HFFc6 (cell line): ENCODE measurements around the gene FBXO7. TPM values are rescaled to one million over a fixed set of nuclear protein-coding genes. Genes with fewer than 3 reads are reported as not detected.

Experiments used
- DNase-seq: peaks from one replicate; pipeline ENCODE4 v3.0.0-alpha.2; 2018
- H3K27ac Mint-ChIP-seq: 2 replicates; pipeline ENCODE4 v1.8.0; 2020; ENCODE audit warnings: mild to moderate bottlenecking, mixed read lengths
- H3K27me3 Mint-ChIP-seq: 2 replicates; pipeline ENCODE4 v1.8.0; 2021; ENCODE audit warnings: mild to moderate bottlenecking, moderate library complexity, mixed read lengths; ENCODE audit not compliant: insufficient read depth
- H3K36me3 Mint-ChIP-seq: 2 replicates; pipeline ENCODE4 v1.8.0; 2021; ENCODE audit warnings: low read depth, mixed read lengths
- H3K4me1 Mint-ChIP-seq: 2 replicates; pipeline ENCODE4 v1.8.0; 2020; ENCODE audit warnings: low read depth, mixed read lengths
- H3K4me3 Mint-ChIP-seq: 2 replicates; pipeline ENCODE4 v1.8.0; 2020; ENCODE audit warnings: mild to moderate bottlenecking, moderate library complexity, mixed read lengths
- H3K9me3 Mint-ChIP-seq: 2 replicates; pipeline ENCODE4 v1.8.0; 2020; ENCODE audit warnings: mild to moderate bottlenecking, mixed read lengths
- CTCF ChIP-seq: fragments of 200-600 bp; sonication (generic); IDR thresholded peaks from 2 replicates; pipeline ENCODE4 v1.5.0; 2021; ENCODE audit warnings: antibody characterized with exemption, mild to moderate bottlenecking
- total RNA-seq, 6 experiments: library from RNA; stranded (reverse); fragmentation: NEBNext Ultra II Directional; extraction: Animal tissue kit (Norgen Biotek cat#: 25700); gene quantifications; 2 replicates in 1 of 6; 3 replicates in 5 of 6; pipeline ENCODE4 v1.2.3, GENCODE V29; 2021

FBXO7 gene
- total RNA-seq, 6 experiments from 2014 or later = 61.6 to 81.7 (median 70.8) TPM

GRCh38 chr22:32448980-32449379, 25.6 kb upstream of the FBXO7 start:
- Mint-ChIP-seq H3K36me3 (no peaks in the 10 kb centered on the region), H3K4me1 (no peaks in the 10 kb centered on the region), H3K4me3 (no peak overlapping the region), H3K9me3 (no peaks in the 10 kb centered on the region), H3K27ac (no peak overlapping the region), H3K27me3 (peaks cover 19% of the 10 kb centered on the region)
- TF ChIP-seq CTCF = no peak
- no peak for DNase-seq

GRCh38 chr22:32457031-32457430, 17.6 kb upstream of the FBXO7 start:
- H3K27me3 Mint-ChIP-seq = peaks cover 33% of the 10 kb centered on the region
- no peaks in the 10 kb centered on the region for H3K36me3 Mint-ChIP-seq
- no peak for DNase-seq
- no peak overlapping the region for H3K27ac Mint-ChIP-seq
- TF ChIP-seq CTCF = no peak
- H3K4me3 Mint-ChIP-seq = no peak overlapping the region
- no peaks in the 10 kb centered on the region for H3K9me3 Mint-ChIP-seq
- no peaks in the 10 kb centered on the region for H3K4me1 Mint-ChIP-seq

GRCh38 chr22:32462452-32462851, 12.2 kb upstream of the FBXO7 start:
- DNase-seq = no peak
- no peaks in the 10 kb centered on the region for H3K36me3 Mint-ChIP-seq
- peaks cover 33% of the 10 kb centered on the region for H3K27me3 Mint-ChIP-seq
- no peaks in the 10 kb centered on the region for H3K4me1 Mint-ChIP-seq
- H3K4me3 Mint-ChIP-seq = no peak overlapping the region
- H3K9me3 Mint-ChIP-seq = no peaks in the 10 kb centered on the region
- TF ChIP-seq CTCF = no peak
- no peak overlapping the region for H3K27ac Mint-ChIP-seq

GRCh38 chr22:32465661-32466060, 8.9 kb upstream of the FBXO7 start:
- no peaks in the 10 kb centered on the region for H3K9me3 Mint-ChIP-seq
- TF ChIP-seq CTCF = no peak
- peaks cover 23% of the 10 kb centered on the region for H3K27me3 Mint-ChIP-seq
- H3K4me1 Mint-ChIP-seq = peaks cover 14% of the 10 kb centered on the region
- DNase-seq = no peak
- H3K27ac Mint-ChIP-seq = no peak overlapping the region
- no peak overlapping the region for H3K4me3 Mint-ChIP-seq
- no peaks in the 10 kb centered on the region for H3K36me3 Mint-ChIP-seq

- H3K27me3 Mint-ChIP-seq = peaks cover 19% of the 10 kb centered on the region
- H3K4me3 Mint-ChIP-seq = no peak overlapping the region
- no peaks in the 10 kb centered on the region for H3K36me3 Mint-ChIP-seq
Measured at GRCh38 chr22:32466496-32466895, 8.1 kb upstream of the FBXO7 start.

More at GRCh38 chr22:32466496-32466895, 8.1 kb upstream of the FBXO7 start:
- no peaks in the 10 kb centered on the region for H3K9me3 Mint-ChIP-seq
- DNase-seq = no peak
- TF ChIP-seq CTCF = no peak
- H3K27ac Mint-ChIP-seq = no peak overlapping the region
- peaks cover 14% of the 10 kb centered on the region for H3K4me1 Mint-ChIP-seq
